ENCODE measurements around the gene ITGB7. TPM values are rescaled to one million over a fixed set of nuclear protein-coding genes. Genes with fewer than 3 reads are reported as not detected.

The ITGB7 gene
- total and polyA plus RNA-seq, 9 of the 15 experiments (the other 6 are each of a cell fraction or from before 2014, with no cell fraction given): 0.06 to 2.0 (median 0.67) TPM

GRCh38 chr12:53166837-53167236 lies 40.2 kb downstream of the ITGB7 start:
- Histone ChIP-seq H3K9me1 (ENCODE audit: control insufficient read depth, insufficient read depth, low read length) (no peaks in the 10 kb centered on the region), H3K4me1 (replicated peaks in 1 of 2; ENCODE audit: control insufficient read depth in 2 of 2, insufficient read depth in 2 of 2, low read length in 2 of 2) (peaks cover 9 to 12% of the 10 kb centered on the region in 2 experiments), H3K9me3 (replicated peaks; ENCODE audit: control insufficient read depth, insufficient read depth, low read depth, low read length) (no peaks in the 10 kb centered on the region), H3K36me3 (ENCODE audit: control insufficient read depth, insufficient read depth, low read length) (no peaks in the 10 kb centered on the region), H3K4me3 (no peak overlapping the region), H3K27me3 (ENCODE audit: control insufficient read depth in 2 of 2, insufficient read depth in 2 of 2, low read length in 2 of 2) (no peaks in the 10 kb centered on the region), H3K27ac (ENCODE audit: extremely low read depth, low read depth, low read length) (no peak overlapping the region), H3K79me2 (ENCODE audit: control insufficient read depth, insufficient read depth, low read length) (no peaks in the 10 kb centered on the region), H4K20me1 (replicated peaks; ENCODE audit: control insufficient read depth, insufficient read depth, low read length) (no peaks in the 10 kb centered on the region), H2AFZ (ENCODE audit: low read depth, low read length) (no peak overlapping the region), H3K9ac (ENCODE audit: insufficient read depth in 1 of 2, low read depth in 2 of 2, low read length in 2 of 2) (no peak overlapping the region), H3K4me2 (ENCODE audit: insufficient read depth, low read length) (no peak overlapping the region)
- FAIRE-seq: no peak
- POLR2A ChIA-PET: no interaction called here
- intact Hi-C loops (cut with micrococcal nuclease): no loop called here
- no TSS peak for BruUV-seq (replicated peaks)
- in situ Hi-C loops (cut with MboI): no loop called here
- no peak for ATAC-seq
- DNase-seq (ENCODE audit: extremely low read depth in 1 of 4, low spot score in 3 of 4): no peak
- CTCF ChIA-PET (ENCODE audit: low intra/inter-chr PET ratio): no interaction called here
- TF ChIP-seq EWSR1 (IDR thresholded peaks at IDR 0.05; ENCODE audit: borderline replicate concordance, low read depth, partially characterized antibody) (no peak), ZNF398 (CRISPR knock-in tag; IDR thresholded peaks at IDR 0.05) (no peak), MTA2 (IDR thresholded peaks at IDR 0.05; ENCODE audit: low read depth) (no peak), RUNX1 (IDR thresholded peaks at IDR 0.05; ENCODE audit: low read depth) (no peak), TCF7 (IDR thresholded peaks at IDR 0.05; ENCODE audit: borderline replicate concordance) (no peak), TSC22D4 (tag; IDR thresholded peaks at IDR 0.05) (no peak), MNT (conservative IDR thresholded peaks at IDR 0.05) (no peak), ZNF518B (CRISPR knock-in tag; IDR thresholded peaks at IDR 0.05) (no peak), TARDBP (IDR thresholded peaks at IDR 0.05) (no peak), ELF1 (tag; IDR thresholded peaks at IDR 0.05) (no peak), MEIS2 (IDR thresholded peaks at IDR 0.05; ENCODE audit: partially characterized antibody) (no peak), PRDM10 (IDR thresholded peaks at IDR 0.05; ENCODE audit: partially characterized antibody) (no peak), U2AF1 (optimal IDR thresholded peaks at IDR 0.05; ENCODE audit: low read depth, low read length) (no peak), ZNF3 (CRISPR knock-in tag; IDR thresholded peaks at IDR 0.05) (no peak)
